Activated CD8-positive, alpha-beta T cell treated with anti-CD3 and anti-CD28 coated beads for 36 hours (primary cell): Measurements from ENCODE around the gene LRRC39. TPM values are rescaled to one million over a fixed set of nuclear protein-coding genes. Genes with fewer than 3 reads are reported as not detected.

ENCODE experiments used
- ATAC-seq: fragments of 200-7000 bp; cut with Tn5 transposase; one replicate; pipeline ENCODE4 v1.10.0; 2021; ENCODE audit warnings: mild to moderate bottlenecking, moderate library complexity
- CTCF ChIA-PET: fragments of 350-600 bp; sonication (Branson Sonifier 250); formaldehyde crosslinking; loops from one replicate; lab custom pipeline; 2021; ENCODE audit warnings: antibody characterized with exemption; lab: Charles Lee
- POLR2A ChIA-PET: fragments of 350-600 bp; sonication (Branson Sonifier 250); formaldehyde crosslinking; loops from one replicate; lab custom pipeline; 2021; ENCODE audit warnings: antibody characterized with exemption; lab: Charles Lee
- DNase-seq: peaks from one replicate; pipeline ENCODE4 v3.0.0-alpha.2; 2020
- H3K27ac Mint-ChIP-seq: one replicate; pipeline ENCODE4 v1.8.0; 2021; ENCODE audit warnings: mild to moderate bottlenecking, mixed read lengths
- H3K27me3 Mint-ChIP-seq: one replicate; pipeline ENCODE4 v1.8.0; 2021; ENCODE audit warnings: mixed read lengths
- H3K36me3 Mint-ChIP-seq: one replicate; pipeline ENCODE4 v1.8.0; 2021; ENCODE audit warnings: low read depth, mixed read lengths
- H3K4me1 Mint-ChIP-seq: one replicate; pipeline ENCODE4 v1.8.0; 2021; ENCODE audit warnings: low read depth, mixed read lengths
- H3K4me3 Mint-ChIP-seq: one replicate; pipeline ENCODE4 v1.8.0; 2021; ENCODE audit warnings: mild to moderate bottlenecking, moderate library complexity, mixed read lengths
- H3K9me3 Mint-ChIP-seq: one replicate; pipeline ENCODE4 v1.8.0; 2021; ENCODE audit warnings: mixed read lengths
- intact Hi-C: fragments of 100-400 bp; cut with micrococcal nuclease; formaldehyde crosslinking; loops from one replicate; pipeline ENCODE4 v1.10.0; 2022
- total RNA-seq, 2 experiments: library from RNA; stranded (reverse); gene quantifications; one replicate each; pipeline ENCODE4 v1.2.3, GENCODE V29; 2021
- TF ChIP-seq, protein P1 (sequence below): fragments of 200-600 bp; IDR thresholded peaks from one replicate; pipeline ENCODE4 v1.8.0; 2022; ENCODE audit warnings: antibody characterized with exemption, mild to moderate bottlenecking

Gene LRRC39
- total RNA-seq, 2 experiments from 2014 or later, result 0.34 to 0.92 TPM

DNA sequence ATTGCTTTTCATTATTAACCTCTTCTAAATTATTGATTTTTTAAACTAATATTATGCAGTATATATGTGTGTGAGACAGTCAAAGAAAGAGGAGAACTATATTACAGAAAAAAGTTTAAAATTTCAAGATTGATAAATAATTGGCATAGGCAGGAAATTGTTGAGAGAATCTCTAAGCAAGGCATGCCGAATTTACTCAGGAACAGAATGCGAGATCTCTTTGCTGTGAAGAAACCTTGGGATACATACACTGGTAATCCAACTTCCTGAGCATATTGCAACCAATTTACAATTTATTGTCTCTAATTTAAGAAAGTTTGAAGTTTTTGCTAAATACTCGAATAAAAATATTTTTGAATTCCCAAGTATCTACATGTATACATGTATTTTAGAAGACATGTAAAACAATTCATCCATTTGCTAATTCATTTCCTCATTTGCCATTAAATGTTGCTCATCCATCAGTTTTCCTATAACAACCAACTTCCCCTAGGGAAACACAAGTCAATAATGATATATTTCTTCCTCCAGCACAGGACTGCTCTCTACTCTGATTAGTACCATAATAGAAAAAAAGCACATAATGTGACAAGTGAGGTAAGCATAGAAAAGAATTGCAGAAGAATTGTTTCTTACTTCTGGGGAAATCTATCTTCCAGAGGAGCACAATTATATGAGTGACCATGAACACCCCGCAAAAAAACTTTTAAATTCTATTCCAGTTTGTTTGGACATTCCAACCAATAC is 588 bp downstream of the LRRC39 start:
- Mint-ChIP-seq H3K9me3 (peaks cover 4% of the 10 kb centered on the region), H3K4me1 (no peaks in the 10 kb centered on the region), H3K27me3 (no peaks in the 10 kb centered on the region), H3K36me3 (no peaks in the 10 kb centered on the region), H3K4me3 (no peak overlapping the region), H3K27ac (no peak overlapping the region)
- intact Hi-C loops, result no loop called here
- no peak for ATAC-seq
- TF ChIP-seq, protein P1, sequence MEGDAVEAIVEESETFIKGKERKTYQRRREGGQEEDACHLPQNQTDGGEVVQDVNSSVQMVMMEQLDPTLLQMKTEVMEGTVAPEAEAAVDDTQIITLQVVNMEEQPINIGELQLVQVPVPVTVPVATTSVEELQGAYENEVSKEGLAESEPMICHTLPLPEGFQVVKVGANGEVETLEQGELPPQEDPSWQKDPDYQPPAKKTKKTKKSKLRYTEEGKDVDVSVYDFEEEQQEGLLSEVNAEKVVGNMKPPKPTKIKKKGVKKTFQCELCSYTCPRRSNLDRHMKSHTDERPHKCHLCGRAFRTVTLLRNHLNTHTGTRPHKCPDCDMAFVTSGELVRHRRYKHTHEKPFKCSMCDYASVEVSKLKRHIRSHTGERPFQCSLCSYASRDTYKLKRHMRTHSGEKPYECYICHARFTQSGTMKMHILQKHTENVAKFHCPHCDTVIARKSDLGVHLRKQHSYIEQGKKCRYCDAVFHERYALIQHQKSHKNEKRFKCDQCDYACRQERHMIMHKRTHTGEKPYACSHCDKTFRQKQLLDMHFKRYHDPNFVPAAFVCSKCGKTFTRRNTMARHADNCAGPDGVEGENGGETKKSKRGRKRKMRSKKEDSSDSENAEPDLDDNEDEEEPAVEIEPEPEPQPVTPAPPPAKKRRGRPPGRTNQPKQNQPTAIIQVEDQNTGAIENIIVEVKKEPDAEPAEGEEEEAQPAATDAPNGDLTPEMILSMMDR, result no peak
- no peak for DNase-seq
- ChIA-PET POLR2A (no interaction called here), CTCF (interaction anchor here (1.4 kb wide), 1 partner anchor 11 kb away, joined by 3 read pairs; no protein-coding TSS in a partner anchor)

DNA sequence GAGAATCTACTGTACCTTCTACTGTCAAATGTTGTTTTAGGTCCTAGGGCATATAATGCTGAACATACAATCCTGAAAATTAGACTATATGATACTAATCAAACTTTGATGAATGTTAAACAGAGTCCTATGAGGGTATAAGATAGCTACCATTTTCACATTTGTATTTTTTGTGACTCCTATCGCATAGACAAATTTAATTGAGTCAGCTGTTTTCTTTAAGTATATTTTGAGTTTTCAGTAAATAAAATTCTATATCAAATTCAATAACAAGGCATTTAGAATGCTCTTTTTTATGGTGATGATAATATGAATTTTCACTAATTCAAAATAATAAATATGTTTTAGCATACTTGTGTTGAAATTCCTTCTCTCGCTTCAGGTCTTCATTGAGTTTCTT is 10.0 kb downstream of the LRRC39 start:
- DNase-seq (no peak), ATAC-seq (no peak)
- no peak overlapping the region for H3K4me3 Mint-ChIP-seq
- H3K9me3 Mint-ChIP-seq, result no peaks in the 10 kb centered on the region
- TF ChIP-seq, protein P1, result no peak
- peaks cover 1% of the 10 kb centered on the region for H3K27me3 Mint-ChIP-seq
- intact Hi-C loops, result no loop called here
- no peaks in the 10 kb centered on the region for H3K4me1 Mint-ChIP-seq
- ChIA-PET CTCF (no interaction called here), POLR2A (no interaction called here)
- no peak overlapping the region for H3K27ac Mint-ChIP-seq
- H3K36me3 Mint-ChIP-seq, result no peaks in the 10 kb centered on the region

DNA sequence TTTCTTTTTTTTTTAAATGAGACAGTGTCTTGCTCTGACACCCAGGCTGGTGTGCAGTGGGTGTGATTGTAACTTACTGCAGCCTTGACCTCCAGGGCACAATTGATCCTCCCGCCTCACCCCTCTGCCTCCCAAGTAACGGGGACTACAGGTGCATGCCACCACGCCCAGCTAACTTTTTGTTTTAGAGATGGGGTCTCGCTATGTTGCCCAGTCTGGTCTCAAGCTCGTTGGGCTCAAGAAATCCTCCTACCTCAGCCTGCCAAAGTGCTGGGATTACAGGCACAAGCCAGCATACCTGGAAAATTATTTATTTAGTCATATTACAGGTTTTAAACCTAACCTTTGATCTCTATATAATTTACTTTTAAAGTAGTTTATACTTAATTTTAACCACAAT is 13.4 kb downstream of the LRRC39 start:
- no peak for ATAC-seq
- no peak overlapping the region for H3K4me3 Mint-ChIP-seq
- H3K9me3 Mint-ChIP-seq, result no peaks in the 10 kb centered on the region
- no peak for DNase-seq
- H3K27me3 Mint-ChIP-seq, result no peaks in the 10 kb centered on the region
- TF ChIP-seq, protein P1, result no peak
- no peak overlapping the region for H3K27ac Mint-ChIP-seq
- intact Hi-C loops, result no loop called here
- no peaks in the 10 kb centered on the region for H3K36me3 Mint-ChIP-seq
- CTCF ChIA-PET, result no interaction called here
- H3K4me1 Mint-ChIP-seq, result no peaks in the 10 kb centered on the region
- POLR2A ChIA-PET, result no interaction called here

DNA sequence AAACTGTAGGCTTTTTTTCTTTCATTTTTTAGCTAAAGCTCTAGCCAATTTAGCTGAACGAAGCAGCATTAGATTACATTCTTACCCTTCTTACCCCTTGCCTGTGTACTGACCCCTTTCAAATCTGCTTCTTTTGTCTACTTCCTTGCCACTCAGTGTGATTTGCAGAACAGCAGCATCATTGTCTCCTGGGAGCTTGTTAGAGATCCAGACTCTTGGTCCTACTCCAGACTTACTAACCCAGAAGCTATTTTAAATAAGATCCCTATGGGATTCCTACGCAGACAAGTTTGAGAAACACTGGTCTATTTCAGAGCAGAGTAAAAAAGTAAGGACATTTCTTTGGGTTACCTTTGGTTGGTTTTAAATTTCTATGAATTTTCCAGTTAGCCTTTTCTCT is 13.8 kb downstream of the LRRC39 start:
- H3K9me3 Mint-ChIP-seq, result no peaks in the 10 kb centered on the region
- TF ChIP-seq, protein P1, result no peak
- H3K27ac Mint-ChIP-seq, result no peak overlapping the region
- ATAC-seq (no peak), DNase-seq (no peak)
- POLR2A ChIA-PET, result no interaction called here
- intact Hi-C loops, result no loop called here
- CTCF ChIA-PET, result no interaction called here
- no peaks in the 10 kb centered on the region for H3K36me3 Mint-ChIP-seq
- no peaks in the 10 kb centered on the region for H3K4me1 Mint-ChIP-seq
- no peaks in the 10 kb centered on the region for H3K27me3 Mint-ChIP-seq
- no peak overlapping the region for H3K4me3 Mint-ChIP-seq

DNA sequence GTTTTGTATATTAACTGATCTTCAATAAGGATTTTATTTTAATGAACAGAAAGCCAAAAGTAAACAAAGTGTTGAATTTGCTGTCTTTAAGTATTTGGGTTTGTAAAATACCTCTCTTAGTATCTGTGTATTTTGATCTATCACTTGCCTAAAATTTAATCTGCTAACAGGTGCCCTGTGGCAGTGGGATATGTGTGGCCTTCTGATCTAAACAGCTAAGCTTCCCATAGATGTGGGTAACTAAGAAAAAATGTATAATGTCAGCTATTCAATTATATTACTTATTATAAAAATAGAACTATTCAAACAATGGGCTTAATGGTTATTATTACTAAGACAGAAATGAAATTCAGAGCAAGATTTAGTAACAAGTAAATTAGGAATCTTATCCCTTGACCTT is 15.2 kb downstream of the LRRC39 start:
- ATAC-seq (no peak), DNase-seq (no peak)
- ChIA-PET POLR2A (no interaction called here), CTCF (no interaction called here)
- intact Hi-C loops, result no loop called here
- no peaks in the 10 kb centered on the region for H3K9me3 Mint-ChIP-seq
- no peaks in the 10 kb centered on the region for H3K36me3 Mint-ChIP-seq
- no peaks in the 10 kb centered on the region for H3K4me1 Mint-ChIP-seq
- TF ChIP-seq, protein P1, result no peak
- H3K27ac Mint-ChIP-seq, result no peak overlapping the region
- no peaks in the 10 kb centered on the region for H3K27me3 Mint-ChIP-seq
- no peak overlapping the region for H3K4me3 Mint-ChIP-seq
